NCI-H1092 (cell line): ENCODE data around the gene SNUPN.

Experiments
- DNase-seq: peaks from one replicate; lab custom pipeline; 2025; lab: John Stamatoyannopoulos, UW

Gene SNUPN

DNA sequence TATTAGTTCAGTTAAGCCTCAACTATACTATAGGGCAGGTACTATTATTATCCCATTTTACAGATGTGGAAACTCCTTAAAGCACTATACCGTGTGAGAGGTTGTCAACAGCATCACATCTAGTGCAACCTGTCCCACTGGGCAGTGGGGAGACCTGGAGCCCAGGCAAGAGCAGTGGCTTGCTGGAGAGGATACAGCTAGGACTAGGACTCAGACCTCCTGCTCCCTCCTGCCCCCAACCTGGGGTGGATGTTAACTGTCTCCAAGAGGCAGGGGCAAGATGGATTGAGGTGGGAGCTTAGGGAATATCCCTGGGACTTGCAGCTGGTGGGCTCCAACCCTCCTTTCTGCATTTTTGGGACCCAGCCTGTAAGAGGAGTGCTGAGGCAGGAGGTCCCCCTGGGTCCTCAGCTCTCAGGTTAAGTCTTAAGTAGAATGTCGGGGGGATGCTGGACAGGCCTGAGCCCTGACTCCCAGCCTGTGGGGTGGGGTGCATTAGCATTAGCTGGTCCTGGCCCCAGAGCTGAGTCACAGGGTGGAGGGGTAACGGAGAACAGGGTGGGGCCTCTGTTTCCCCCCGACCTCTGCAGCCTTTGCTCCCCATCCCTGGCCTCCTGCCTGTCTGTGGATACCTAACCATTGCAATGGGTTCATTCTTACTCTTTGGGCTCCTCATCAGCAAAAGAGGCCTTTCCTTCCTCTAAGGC is 28.8 kb upstream of the SNUPN start:
- DNase-seq = no peak

- no peak for DNase-seq
These were observed 27.9 kb upstream of the SNUPN start for GRCh38 chr15:75653347-75653913.

DNA sequence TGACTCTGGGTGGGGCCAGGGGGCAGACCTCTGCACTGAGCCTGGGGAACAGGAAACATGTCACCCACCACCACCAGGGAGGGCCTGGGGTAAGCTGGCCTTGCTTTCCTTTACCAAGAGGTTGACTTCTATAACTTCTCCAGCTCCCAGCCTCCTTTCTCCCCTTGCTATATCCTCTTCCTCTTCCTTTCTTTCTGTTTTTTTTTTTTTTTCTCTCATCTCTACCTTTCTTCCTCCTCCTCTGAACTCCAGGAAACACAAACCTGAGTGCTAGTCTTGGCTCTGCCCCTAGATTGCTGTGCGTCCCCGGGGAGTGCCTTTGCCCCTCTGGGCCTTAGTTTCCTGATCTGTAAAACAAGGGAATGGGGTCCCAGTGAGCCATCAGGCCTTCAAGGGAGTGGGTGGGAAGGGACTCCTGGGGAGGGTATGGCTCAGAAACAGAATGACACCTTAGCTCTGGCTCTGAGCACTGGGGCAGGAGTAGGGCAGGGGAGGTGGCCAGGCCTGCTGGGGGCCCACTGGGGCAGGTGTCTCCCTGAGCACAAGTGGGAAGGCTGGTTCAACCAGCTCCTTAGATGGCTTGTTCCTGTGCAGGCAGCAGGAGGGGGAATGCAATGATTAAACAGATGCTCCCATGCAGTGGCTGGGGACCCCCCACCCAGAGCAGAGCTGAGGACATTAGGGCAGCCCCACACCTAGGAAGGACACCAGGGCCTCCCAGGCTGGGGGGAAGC is 26.5 kb upstream of the SNUPN start:
- DNase-seq = no peak

GRCh38 chr15:75650908-75651809 is 25.6 kb upstream of the SNUPN start:
- DNase-seq = no peak

- DNase-seq = no peak
These were observed 24.3 kb upstream of the SNUPN start for GRCh38 chr15:75649848-75650247.

DNA sequence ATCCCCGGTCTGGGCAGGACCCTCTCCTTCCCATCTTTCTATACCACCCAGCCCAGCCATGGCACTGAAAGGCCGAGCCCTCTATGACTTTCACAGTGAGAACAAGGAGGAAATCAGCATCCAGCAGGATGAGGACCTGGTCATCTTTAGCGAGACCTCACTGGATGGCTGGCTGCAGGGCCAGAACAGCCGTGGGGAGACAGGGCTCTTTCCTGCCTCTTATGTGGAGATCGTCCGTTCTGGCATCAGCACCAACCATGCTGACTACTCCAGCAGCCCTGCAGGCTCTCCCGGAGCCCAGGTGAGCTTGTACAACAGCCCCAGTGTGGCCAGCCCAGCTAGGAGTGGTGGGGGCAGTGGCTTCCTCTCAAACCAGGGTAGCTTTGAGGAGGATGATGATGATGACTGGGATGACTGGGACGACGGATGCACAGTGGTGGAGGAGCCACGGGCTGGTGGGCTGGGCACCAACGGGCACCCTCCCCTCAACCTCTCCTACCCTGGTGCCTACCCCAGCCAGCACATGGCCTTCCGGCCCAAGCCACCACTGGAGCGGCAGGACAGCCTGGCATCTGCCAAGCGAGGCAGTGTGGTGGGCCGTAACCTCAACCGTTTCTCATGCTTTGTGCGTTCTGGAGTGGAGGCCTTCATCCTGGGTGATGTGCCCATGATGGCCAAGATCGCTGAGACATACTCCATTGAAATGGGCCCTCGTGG is 23.7 kb upstream of the SNUPN start:
- no peak for DNase-seq

DNA sequence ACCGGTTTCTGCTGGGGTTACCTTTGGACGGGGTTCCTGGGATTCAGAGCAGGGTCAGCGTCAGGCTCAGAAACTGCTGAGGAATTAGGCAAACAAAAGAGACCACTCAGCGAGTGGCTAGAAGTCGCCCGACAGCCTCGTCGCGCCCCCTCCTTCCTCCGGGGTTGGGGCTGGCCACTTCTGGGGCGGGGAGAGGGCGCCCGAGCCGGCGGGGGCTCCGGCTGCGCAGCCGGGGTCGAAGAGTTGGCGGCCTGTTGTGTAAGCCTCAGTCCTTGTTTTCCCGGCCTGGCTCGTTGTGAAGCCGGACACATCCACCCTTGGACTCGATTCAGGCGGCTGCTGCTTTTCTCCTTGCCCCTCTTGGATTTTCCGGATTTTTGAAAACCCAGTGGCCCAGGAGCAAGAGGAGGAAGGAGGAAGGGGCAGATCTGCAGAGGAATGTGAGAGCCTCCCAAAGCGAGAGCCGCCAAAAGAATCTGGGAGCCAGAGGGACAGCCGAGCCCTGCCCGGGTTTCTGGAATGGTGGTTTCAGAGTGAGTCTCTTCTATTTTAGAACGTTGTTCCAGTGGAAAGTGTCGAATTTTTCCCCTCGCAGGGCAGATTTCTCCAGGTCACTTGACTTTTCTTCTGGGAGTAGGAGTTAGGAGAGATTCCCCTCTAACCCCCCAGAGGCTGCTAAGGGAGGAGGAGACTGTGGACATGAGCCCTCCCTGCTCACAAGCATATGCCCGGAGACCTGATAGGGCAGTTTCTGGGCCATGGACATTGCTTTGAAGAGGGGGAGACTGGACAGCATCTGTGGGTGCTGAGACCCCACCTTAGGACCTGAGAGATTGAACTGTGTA is 22.9 kb upstream of the SNUPN start:
- DNase-seq = no peak

DNA sequence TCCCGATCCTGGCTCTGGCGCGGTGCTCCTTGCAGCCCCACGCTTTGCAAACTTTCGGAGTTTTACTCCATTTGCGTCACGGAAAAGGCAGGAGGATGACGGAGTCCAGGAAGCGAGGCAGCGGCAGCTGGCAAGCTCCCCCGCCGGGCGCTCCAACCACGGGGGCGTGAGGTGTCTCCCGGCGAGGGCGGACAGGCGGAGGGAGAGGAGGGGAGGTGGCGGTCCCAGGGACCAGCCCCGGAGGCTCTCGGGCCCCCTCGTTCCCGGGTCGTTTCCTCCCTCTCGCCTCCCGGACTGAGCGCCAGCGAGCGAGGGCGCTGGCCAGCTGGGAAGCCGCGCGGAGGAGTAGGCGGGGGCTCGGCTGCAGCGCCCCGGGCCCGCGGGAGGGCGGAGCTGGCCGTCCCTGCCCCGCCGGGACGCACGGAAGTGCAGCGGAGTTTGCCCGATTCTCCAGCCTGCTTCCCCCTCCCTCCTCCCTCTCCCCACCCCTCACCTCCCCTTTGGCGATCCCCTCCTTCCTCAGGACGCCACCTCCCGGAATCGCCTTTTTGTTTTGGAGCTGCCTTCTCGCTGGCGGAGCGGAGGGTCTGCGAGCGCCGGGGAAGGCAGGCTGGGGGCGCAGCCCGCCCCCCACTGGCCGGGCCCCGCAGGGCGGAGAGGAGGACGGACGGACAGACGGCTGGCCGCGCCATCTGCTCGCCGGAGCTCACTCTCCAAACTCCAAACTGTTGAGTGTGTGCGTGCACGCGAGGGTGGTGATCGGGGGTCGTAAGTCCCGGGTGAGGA is 22.0 kb upstream of the SNUPN start, which contains the start of gene SNX33:
Gene SNX33, plus strand, starts transcription at position 543 of the 786 bp plus-strand sequence. CDS start 1,191 bp downstream, outside the sequence.
- no peak for DNase-seq

DNA sequence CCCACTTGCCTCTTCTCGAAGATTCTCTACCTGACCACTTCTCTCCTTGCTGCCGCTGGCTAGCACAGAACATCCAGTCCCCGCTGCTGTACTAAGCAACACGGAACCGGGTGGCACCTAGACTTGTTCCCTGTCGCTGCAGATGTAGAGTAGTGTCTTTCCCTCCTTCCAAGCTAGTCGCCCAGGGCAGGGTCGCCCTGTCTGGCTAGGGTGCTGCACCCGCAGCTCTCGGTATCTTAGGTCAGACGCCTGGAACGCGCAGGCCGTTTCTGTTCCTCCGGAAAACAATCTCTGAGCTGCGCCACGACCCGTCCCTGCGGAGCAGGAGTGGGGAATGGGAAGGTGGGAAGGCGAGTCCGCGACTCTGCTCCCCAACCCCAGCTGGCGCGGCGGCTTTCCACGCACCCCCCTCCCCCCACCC is 21.4 kb upstream of the SNUPN start:
- no peak for DNase-seq

DNA sequence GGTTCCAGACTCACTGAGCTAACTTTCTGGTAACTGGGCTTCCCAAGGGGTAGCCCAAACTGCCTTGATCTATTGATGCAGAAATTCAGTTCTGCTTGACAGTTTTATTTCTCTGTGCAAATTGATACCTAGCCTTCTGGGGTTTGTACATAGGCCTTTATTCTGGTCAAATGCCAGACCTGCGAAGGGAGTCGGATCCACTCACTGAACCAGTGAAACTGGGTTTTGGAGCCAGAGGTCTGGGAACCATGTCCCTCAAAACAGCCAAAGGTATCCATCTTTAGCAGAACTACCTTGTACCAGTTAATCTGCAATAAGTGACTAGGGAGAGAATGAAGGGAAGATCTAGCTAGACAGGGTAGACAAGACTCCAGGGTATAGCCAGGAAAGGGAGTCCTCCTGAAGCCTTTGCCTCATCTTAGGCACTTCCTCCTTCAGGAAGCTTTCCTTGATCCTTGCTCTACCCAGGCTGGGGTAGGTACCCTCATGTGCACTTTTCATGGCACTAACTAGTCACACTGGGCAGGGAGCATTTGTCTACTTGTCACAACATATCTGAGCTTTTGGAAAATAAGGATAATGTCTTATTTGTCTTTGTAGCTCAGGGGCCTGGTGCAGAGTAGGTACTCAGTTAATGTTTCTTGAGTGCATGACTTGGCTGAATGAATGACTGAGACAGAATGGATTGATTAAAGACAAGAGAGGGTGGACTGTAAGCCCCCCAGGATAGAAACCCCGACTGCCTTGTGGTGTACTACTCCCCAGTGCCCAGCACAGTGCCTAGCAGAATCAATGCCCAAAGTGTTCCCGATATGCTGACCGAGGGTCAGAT is 20.8 kb upstream of the SNUPN start:
- DNase-seq = no peak

DNA sequence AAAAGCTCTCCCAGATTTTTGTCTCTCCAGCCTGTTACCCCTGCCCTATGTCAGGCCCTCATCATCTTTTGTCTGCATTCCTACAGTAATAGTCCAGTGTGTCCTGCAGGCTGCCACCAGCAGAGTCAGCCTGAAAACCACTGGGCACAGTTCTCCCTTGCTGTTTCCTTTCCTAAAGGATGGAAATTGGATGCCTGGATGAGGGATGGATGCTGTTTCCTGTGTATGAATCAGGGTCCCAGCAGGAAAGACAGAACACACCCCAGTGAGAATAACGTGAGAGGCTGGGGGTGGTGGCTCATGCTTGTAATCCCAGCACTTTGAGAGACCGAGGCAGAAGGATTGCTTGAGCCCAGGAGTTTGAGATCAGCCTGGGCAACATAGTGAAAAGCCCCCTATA is 18.9 kb upstream of the SNUPN start:
- no peak for DNase-seq

- no peak for DNase-seq
These were observed 16.1 kb upstream of the SNUPN start for GRCh38 chr15:75641603-75642002.

- no peak for DNase-seq
These were observed 15.6 kb upstream of the SNUPN start for GRCh38 chr15:75641179-75641503.

- peak; percentile 12 for DNase-seq
These were observed 15.1 kb upstream of the SNUPN start for GRCh38 chr15:75640483-75641178.

DNA sequence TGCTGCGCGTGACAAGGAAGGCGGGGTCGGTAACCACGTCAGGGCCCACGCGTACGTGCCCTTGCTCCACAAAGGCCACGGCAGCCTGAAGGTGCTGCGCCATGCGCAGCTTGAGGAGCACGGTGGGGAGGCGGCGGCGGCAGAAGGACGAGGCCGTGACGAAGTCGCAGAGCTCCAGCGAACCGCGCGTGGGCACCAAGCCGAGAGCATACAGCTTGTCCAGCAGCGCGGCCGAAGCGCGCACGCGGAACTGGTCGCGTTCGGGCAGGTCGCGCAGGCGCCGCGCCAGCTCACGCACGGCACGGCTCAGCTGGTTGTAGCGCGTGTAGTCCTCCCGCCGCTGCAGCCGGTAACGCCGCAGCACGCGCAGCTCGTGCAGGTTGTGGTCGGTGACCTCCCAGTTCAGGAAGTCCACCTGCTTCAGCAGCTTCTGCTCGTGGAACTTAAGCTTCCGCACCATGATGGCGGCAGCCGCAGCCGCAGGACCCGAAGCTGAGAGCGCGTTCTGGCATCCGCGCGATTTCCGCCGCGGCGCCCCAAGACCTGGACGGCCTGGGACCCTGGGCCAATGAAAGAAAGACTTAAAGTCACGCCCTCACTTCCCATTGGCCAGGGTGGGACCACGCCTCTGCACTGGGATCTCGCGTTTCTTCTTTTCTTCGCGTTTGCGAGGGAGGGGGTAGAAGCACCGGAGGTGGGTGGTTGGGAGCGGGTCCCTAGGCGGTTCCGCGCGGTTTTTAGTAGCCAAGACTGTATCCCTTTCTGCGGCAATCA is 14.4 kb upstream of the SNUPN start, which contains the start of gene IMP3:
Gene IMP3, minus strand, starts transcription at position 516 of the 774 bp plus-strand sequence. Its CDS starts 56 bp downstream, at position 460.
- peak; percentile 95 for DNase-seq

DNA sequence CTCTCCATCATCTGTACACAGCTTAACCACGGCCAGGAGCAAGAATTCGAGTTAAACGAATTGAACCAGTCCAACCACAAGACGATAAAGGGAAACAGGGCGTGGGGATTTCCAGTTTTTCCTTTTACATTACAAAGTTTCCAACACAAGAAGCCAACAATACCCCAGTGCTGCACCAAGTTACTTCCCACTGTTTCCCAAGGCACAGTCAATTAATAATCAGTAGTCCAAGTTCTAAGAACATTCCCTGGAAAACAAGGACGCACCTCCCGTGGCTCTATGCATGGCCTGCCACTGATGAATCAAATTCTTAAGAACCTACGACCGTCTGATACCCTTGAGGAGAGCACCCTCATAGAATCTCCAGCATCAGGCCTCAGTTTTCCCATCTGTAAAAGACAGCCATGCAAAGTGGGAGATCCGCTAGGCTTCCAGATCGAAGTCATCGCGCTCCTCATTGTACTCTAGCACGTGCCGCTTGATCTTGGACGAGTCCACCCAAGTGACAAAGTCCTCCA is 13.7 kb upstream of the SNUPN start:
- no peak for DNase-seq
